Loucy (cell line): Measurements from ENCODE around the gene VWF.

Experiments used
- CTCF ChIP-seq: fragments of 200-600 bp; sonication (generic); conservative IDR thresholded peaks from 2 replicates; pipeline ENCODE4 v1.5.1; 2014; ENCODE audit warnings: mild to moderate bottlenecking, antibody characterized with exemption, low read length
- EZH2phosphoT487 ChIP-seq: fragments of 200-600 bp; IDR thresholded peaks from 2 replicates; pipeline ENCODE4 v1.6.1; 2018; ENCODE audit warnings: antibody characterized with exemption, mild to moderate bottlenecking, moderate library complexity, borderline replicate concordance

- TF ChIP-seq CTCF (no peak), EZH2phosphoT487 (no peak)
Observed at GRCh38 chr12:5924342-5924741, 200.1 kb downstream of the VWF start.
